Activated naive CD4-positive, alpha-beta T cell treated with anti-CD3 and anti-CD28 coated beads, Interleukin-2, amount 50 U/mL, for 24 hours (primary cell): Measurements from ENCODE around the gene CYP26B1.

Experiments used
- H3K27ac Mint-ChIP-seq: one replicate; pipeline ENCODE4 v1.8.0; 2021; ENCODE audit warnings: mild to moderate bottlenecking, mixed read lengths
- H3K27me3 Mint-ChIP-seq: one replicate; pipeline ENCODE4 v1.8.0; 2021; ENCODE audit warnings: mixed read lengths
- H3K36me3 Mint-ChIP-seq: one replicate; pipeline ENCODE4 v1.8.0; 2021; ENCODE audit warnings: mixed read lengths
- H3K4me1 Mint-ChIP-seq: one replicate; pipeline ENCODE4 v1.8.0; 2021; ENCODE audit warnings: mixed read lengths
- H3K4me3 Mint-ChIP-seq: one replicate; pipeline ENCODE4 v1.8.0; 2021; ENCODE audit warnings: mild to moderate bottlenecking, mixed read lengths
- H3K9me3 Mint-ChIP-seq: one replicate; pipeline ENCODE4 v1.8.0; 2021; ENCODE audit warnings: mixed read lengths

The CYP26B1 gene

GRCh38 chr2:72162574-72162973 is 14.9 kb upstream of the CYP26B1 start:
- Mint-ChIP-seq H3K4me3 (no peak overlapping the region), H3K4me1 (no peaks in the 10 kb centered on the region), H3K9me3 (no peaks in the 10 kb centered on the region), H3K36me3 (no peaks in the 10 kb centered on the region), H3K27me3 (peaks cover 8% of the 10 kb centered on the region), H3K27ac (no peak overlapping the region)

GRCh38 chr2:72159211-72159993 is 11.7 kb upstream of the CYP26B1 start:
- Mint-ChIP-seq H3K27ac (no peak overlapping the region), H3K4me1 (no peaks in the 10 kb centered on the region), H3K9me3 (no peaks in the 10 kb centered on the region), H3K27me3 (peaks cover 9% of the 10 kb centered on the region), H3K4me3 (no peak overlapping the region), H3K36me3 (no peaks in the 10 kb centered on the region)

GRCh38 chr2:72157871-72158771 is 10.5 kb upstream of the CYP26B1 start:
- no peaks in the 10 kb centered on the region for H3K4me1 Mint-ChIP-seq
- peaks cover 12% of the 10 kb centered on the region for H3K27me3 Mint-ChIP-seq
- H3K27ac Mint-ChIP-seq, result no peak overlapping the region
- H3K4me3 Mint-ChIP-seq, result no peak overlapping the region
- H3K36me3 Mint-ChIP-seq, result no peaks in the 10 kb centered on the region
- H3K9me3 Mint-ChIP-seq, result no peaks in the 10 kb centered on the region

GRCh38 chr2:72156872-72157271 is 9.2 kb upstream of the CYP26B1 start:
- Mint-ChIP-seq H3K36me3 (no peaks in the 10 kb centered on the region), H3K4me1 (no peaks in the 10 kb centered on the region), H3K9me3 (no peaks in the 10 kb centered on the region), H3K27ac (no peak overlapping the region), H3K27me3 (peaks cover 8% of the 10 kb centered on the region), H3K4me3 (no peak overlapping the region)

- Mint-ChIP-seq H3K27me3 (peaks cover 13% of the 10 kb centered on the region), H3K9me3 (no peaks in the 10 kb centered on the region), H3K36me3 (no peaks in the 10 kb centered on the region), H3K27ac (no peak overlapping the region), H3K4me1 (no peaks in the 10 kb centered on the region), H3K4me3 (no peak overlapping the region)
Observed at GRCh38 chr2:72155737-72156136, 8.1 kb upstream of the CYP26B1 start.

GRCh38 chr2:72155151-72155550 is 7.5 kb upstream of the CYP26B1 start:
- no peaks in the 10 kb centered on the region for H3K36me3 Mint-ChIP-seq
- H3K27me3 Mint-ChIP-seq, result peaks cover 15% of the 10 kb centered on the region
- peaks cover 2% of the 10 kb centered on the region for H3K4me1 Mint-ChIP-seq
- no peak overlapping the region for H3K4me3 Mint-ChIP-seq
- H3K9me3 Mint-ChIP-seq, result no peaks in the 10 kb centered on the region
- H3K27ac Mint-ChIP-seq, result no peak overlapping the region

GRCh38 chr2:72154386-72154975 is 6.8 kb upstream of the CYP26B1 start:
- H3K27me3 Mint-ChIP-seq, result peaks cover 22% of the 10 kb centered on the region

GRCh38 chr2:72153924-72154323 is 6.3 kb upstream of the CYP26B1 start:
- H3K27me3 Mint-ChIP-seq, result peaks cover 27% of the 10 kb centered on the region
- peaks cover 15% of the 10 kb centered on the region for H3K4me1 Mint-ChIP-seq
- H3K9me3 Mint-ChIP-seq, result no peaks in the 10 kb centered on the region
- H3K36me3 Mint-ChIP-seq, result no peaks in the 10 kb centered on the region
- H3K4me3 Mint-ChIP-seq, result no peak overlapping the region
- H3K27ac Mint-ChIP-seq, result no peak overlapping the region

More at GRCh38 chr2:72154386-72154975, 6.8 kb upstream of the CYP26B1 start:
- Mint-ChIP-seq H3K36me3 (no peaks in the 10 kb centered on the region), H3K27ac (no peak overlapping the region), H3K9me3 (no peaks in the 10 kb centered on the region), H3K4me1 (peaks cover 9% of the 10 kb centered on the region), H3K4me3 (no peak overlapping the region)

- Mint-ChIP-seq H3K27me3 (peaks cover 30% of the 10 kb centered on the region), H3K9me3 (no peaks in the 10 kb centered on the region), H3K27ac (no peak overlapping the region), H3K4me3 (no peak overlapping the region), H3K4me1 (peaks cover 20% of the 10 kb centered on the region), H3K36me3 (peaks cover 2% of the 10 kb centered on the region)
Observed at GRCh38 chr2:72153026-72153791, 5.5 kb upstream of the CYP26B1 start.

- Mint-ChIP-seq H3K9me3 (no peaks in the 10 kb centered on the region), H3K27ac (no peak overlapping the region), H3K4me3 (no peak overlapping the region), H3K27me3 (peaks cover 41% of the 10 kb centered on the region), H3K4me1 (peaks cover 34% of the 10 kb centered on the region), H3K36me3 (peaks cover 2% of the 10 kb centered on the region)
Observed at GRCh38 chr2:72150861-72151356, 3.2 kb upstream of the CYP26B1 start.

- peaks cover 2% of the 10 kb centered on the region for H3K36me3 Mint-ChIP-seq
Observed at GRCh38 chr2:72150157-72150860, 2.6 kb upstream of the CYP26B1 start.

GRCh38 chr2:72149556-72150156 is 2.0 kb upstream of the CYP26B1 start:
- H3K27ac Mint-ChIP-seq, result no peak overlapping the region
- H3K36me3 Mint-ChIP-seq, result peaks cover 2% of the 10 kb centered on the region
- H3K4me3 Mint-ChIP-seq, result peak overlapping the region; percentile 78
- peaks cover 40% of the 10 kb centered on the region for H3K4me1 Mint-ChIP-seq
- H3K27me3 Mint-ChIP-seq, result peaks cover 45% of the 10 kb centered on the region
- no peaks in the 10 kb centered on the region for H3K9me3 Mint-ChIP-seq

More at GRCh38 chr2:72150157-72150860, 2.6 kb upstream of the CYP26B1 start:
- Mint-ChIP-seq H3K27ac (no peak overlapping the region), H3K27me3 (peaks cover 45% of the 10 kb centered on the region), H3K4me1 (peaks cover 40% of the 10 kb centered on the region), H3K4me3 (peak overlapping the region; percentile 78), H3K9me3 (no peaks in the 10 kb centered on the region)

GRCh38 chr2:72148837-72149555 is 1.3 kb upstream of the CYP26B1 start:
- H3K4me1 Mint-ChIP-seq, result peaks cover 43% of the 10 kb centered on the region
- H3K9me3 Mint-ChIP-seq, result no peaks in the 10 kb centered on the region
- H3K27me3 Mint-ChIP-seq, result peaks cover 48% of the 10 kb centered on the region
- peaks cover 2% of the 10 kb centered on the region for H3K36me3 Mint-ChIP-seq
- H3K27ac Mint-ChIP-seq, result peak overlapping the region; percentile 81
- H3K4me3 Mint-ChIP-seq, result peak overlapping the region; percentile 92
